GM11168 (cell line): Measurements from ENCODE around the gene SALL1.

Experiments
- in situ Hi-C: fragments of 300-500 bp; cut with MboI; formaldehyde crosslinking; loops from one replicate; pipeline ENCODE4 v1.12.0; 2022; ENCODE audit warnings: low sequenced_read_pairs; ENCODE audit not compliant: unreplicated experiment

Gene SALL1

DNA sequence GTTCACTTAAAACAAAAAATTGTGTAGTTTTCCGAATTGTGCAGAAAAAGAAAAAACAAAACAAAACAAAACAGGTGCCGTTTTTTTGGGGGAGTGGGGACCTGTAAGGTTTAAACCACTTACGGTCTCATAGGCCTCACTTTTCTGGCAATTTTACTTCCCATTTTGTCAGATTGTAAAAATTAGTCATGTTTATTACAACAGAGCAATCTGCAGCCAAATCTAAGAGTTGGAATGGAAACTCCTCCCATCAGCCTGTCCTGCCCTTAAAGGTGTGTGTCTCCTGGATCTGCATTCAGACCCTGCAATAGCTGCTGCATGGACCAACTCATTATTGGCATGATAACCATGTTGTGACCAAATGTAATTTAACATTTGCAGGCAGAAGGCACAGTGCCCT lies 8.2 kb upstream of the SALL1 start:
- in situ Hi-C loops = no loop called here

GRCh38 chr16:51157698-51158097 lies 6.6 kb upstream of the SALL1 start:
- in situ Hi-C loops = no loop called here

GRCh38 chr16:51156807-51157200 lies 5.7 kb upstream of the SALL1 start:
- in situ Hi-C loops = no loop called here

DNA sequence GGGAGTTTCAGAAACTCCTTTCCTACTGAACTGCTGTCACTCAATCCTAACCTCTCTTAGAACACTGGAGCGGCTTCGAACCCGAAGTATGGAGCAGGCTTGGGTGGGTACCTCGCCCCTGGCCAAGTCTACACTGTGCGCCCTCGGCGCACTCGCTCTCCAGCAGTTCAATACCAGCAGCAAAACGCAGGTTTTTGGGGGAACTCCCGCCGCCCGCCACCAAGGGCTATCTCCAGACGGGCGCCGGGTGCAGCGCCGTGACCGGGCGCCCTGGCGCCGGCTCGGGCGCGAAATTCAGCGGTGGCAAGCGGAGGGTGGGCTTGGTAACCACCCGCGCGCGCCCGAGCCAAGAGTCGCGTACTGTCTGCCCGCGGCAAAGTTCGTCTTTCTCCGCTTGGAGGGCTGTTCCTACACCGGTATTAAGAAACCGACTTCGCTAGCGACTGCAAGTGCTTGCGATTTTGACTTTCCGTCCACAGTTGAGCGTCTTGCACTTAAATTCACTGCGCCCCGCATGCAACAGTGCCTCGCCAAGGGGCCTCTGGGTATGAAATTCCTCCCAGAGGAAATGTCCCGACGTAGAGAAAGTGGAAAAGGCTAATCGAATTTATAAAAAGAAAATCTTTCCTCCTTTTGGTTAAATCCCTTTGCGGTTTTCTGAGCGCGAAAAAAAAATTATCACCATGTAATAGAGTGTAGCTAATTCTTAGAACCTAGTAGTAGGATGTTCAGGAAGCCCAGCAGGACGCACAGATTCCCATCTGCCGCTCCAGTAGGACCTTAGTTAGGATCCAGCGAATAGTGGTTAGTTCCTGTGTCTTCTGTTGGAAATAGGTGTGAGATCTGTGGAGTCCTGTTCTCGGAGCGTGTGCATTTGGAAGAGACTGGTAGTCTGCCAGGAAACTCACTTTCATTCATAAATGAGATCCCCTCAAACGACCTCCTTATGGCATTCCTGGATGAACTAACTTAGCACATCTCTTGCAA lies 5.0 kb upstream of the SALL1 start:
- in situ Hi-C loops = no loop called here

DNA sequence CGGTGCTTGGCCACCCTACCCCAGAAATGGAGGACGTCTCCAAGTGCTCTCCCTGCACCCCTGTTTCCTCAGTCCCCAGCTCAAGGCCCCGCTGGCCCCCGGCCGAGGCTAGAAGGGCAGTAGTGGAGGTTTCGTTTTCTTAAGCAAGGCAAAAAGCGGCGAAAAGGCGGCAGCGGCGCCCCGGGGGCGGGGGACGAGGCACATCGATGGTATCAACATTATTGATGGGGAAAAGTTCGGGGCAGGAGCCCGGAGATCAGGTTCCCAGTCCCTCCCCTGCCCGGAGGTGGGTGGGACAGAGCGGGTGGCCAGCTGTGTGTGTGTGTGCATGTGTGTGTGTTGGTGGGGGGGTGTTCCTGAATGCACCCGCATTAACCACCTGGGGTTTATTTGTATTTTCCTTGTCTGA lies 4.1 kb upstream of the SALL1 start:
- in situ Hi-C loops = no loop called here

GRCh38 chr16:51154271-51155171 lies 3.5 kb upstream of the SALL1 start:
- in situ Hi-C loops = no loop called here

GRCh38 chr16:51153577-51154031 lies 2.5 kb upstream of the SALL1 start:
- in situ Hi-C loops = no loop called here

DNA sequence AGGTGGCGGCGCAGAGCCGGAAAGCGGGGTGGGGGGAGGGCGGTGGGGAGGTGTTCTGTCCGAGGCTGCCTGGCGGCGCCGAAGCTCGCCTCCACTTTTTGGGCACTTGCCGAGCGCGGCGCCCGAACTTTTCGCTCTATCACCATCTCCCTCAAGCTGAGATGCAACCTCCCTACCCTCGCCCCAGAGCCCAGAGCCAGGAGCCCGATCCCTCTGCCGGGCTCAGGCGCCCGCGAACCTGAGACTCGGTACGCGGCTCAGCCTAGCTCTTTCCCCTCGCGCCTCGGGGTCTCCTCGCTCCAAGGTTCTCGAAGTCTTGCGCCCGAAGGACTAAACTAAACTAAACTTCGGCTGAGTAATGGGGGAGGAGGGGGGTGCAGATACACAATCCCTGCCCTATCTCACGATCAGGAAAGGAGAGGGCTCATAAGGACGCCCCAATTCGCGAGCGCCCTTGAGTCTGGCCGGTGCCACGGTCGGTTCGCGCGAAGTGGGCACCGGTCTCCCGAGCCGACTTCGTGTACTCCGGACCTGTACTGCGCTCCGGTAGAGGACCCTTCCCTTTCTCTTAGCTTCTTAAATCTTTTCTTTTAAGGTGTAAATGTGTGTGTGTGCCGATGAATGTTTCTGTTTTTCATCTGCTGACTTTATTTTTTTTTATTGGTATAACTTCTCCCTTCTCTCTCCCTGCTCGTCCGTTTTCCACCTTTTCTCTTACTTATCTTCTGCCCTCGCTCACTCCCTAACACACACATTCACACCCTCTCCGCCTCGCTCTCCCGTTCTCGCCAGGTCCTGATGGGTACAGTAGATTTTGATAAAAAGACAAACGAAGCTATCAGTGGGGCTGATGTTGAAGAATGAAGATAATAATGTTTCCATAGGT lies 1.9 kb upstream of the SALL1 start:
- in situ Hi-C loops = no loop called here

DNA sequence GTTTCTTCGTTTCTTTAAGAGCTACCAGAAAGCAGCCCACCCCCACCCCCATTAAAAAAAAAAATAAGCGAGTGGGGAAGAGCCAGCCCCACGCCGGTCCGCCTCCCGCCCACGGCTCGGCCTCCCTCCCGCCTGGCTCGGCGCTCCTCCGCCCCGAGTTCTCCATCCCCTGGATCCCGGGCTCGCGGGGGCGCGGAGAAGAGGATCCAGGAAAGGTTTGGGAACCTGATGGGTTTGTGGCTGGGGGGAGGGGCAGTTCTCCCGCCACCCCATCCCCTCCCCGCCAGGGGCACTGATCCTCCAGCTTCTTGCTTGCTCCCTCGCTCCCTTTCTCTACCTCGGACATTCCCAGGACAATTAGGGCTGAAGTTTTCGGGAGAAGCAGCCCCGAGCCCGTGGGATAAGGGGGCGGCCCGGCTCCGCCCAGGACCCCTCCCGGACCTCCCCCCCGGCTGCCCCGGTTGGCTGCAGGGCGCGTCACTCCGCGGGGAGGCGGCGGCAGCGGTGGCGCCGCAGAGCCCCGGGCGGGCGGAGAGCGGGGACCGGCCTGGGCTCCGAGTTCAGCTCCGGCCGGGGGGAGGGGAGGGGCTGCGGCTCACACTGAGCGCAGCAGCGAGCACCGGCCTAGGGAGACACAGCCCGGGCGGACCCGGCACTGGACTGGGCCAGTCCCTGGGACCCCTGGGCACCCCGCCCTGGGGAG lies 1.0 kb upstream of the SALL1 start:
- in situ Hi-C loops = no loop called here

- in situ Hi-C loops = no loop called here
These were observed 428 bp upstream of the SALL1 start for GRCh38 chr16:51151435-51151960.

DNA sequence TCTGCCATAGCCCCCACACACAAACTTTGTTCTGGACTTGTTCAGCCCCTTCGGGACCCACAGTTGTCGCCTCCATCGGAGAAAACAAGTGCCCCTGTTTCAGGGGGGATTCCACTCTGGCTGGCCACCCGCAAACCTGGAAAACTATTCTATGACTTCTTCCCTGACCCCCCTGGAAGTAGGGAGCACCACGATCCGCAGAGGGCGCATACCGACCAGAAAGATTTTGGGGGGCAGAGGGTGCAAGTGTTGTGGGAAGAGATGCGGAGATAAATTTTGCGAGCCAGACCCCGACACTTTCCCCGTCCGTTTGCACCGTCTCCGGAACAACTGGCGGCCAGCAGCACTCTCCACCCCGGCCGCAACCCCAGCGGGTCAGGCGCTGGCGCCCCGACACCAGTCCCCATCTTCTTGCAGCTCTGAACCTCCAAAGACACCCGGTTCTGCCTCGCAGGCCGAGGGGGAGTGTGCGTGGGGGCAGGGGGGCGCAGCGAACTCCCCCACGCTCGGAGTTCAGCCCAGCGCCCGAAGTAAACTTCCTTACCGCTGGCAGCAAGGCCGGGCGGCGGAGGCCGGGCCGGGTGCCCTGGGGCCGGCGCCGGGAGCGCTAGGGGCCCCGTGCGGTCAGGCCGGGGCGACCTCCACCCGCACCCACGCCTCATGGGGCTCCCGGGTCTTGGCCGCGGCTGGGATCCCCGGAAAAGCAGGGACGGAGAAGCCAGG lies 744 bp downstream of the SALL1 start:
- in situ Hi-C loops = no loop called here

GRCh38 chr16:51149721-51150164 lies 1.3 kb downstream of the SALL1 start:
- in situ Hi-C loops = no loop called here

DNA sequence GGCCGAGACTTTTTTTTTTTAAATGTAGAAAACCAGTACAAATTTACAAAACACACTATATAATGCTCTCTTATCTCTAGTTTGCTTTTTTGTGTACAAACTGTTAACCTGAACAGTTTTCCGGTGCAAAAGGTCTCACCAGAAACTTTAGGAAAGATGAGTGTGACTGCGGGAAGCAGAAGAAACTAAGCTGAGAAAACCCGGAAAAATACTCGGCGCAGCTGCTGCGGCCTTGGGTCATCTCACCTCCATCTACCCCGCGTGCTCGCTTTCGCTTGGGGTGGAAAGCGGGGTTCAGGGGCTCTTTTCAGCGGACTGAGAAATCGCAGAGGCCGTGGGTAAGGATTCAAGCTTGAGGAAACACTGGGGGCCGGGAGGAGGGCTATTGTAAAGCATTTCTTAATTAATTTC lies 1.8 kb downstream of the SALL1 start:
- in situ Hi-C loops = no loop called here

DNA sequence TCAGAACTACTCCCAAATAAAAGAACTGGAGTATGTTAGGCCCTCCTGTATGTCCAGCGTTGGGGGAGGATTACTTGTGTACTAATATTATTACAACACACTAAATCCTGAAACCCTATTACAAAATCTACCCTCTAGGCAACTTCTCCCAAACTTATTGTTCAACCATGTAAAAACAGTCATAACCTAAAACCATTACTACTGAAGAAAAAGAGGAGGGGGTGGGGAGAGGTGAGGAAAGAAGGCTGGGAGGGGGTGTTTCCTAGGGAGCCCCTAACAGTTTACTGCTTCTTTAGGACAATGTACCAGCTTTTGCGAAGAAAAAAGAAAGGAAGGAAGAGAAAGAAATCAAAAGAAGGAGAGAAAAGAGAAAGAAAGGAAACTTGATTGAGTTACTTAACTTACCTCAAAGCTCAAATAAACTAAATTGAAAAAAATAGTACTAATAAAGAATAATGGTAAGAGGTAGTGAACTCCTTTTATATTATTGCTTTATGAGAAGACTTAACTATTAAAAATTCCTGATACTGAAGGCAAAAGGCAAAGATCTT lies 2.3 kb downstream of the SALL1 start:
- in situ Hi-C loops = no loop called here

DNA sequence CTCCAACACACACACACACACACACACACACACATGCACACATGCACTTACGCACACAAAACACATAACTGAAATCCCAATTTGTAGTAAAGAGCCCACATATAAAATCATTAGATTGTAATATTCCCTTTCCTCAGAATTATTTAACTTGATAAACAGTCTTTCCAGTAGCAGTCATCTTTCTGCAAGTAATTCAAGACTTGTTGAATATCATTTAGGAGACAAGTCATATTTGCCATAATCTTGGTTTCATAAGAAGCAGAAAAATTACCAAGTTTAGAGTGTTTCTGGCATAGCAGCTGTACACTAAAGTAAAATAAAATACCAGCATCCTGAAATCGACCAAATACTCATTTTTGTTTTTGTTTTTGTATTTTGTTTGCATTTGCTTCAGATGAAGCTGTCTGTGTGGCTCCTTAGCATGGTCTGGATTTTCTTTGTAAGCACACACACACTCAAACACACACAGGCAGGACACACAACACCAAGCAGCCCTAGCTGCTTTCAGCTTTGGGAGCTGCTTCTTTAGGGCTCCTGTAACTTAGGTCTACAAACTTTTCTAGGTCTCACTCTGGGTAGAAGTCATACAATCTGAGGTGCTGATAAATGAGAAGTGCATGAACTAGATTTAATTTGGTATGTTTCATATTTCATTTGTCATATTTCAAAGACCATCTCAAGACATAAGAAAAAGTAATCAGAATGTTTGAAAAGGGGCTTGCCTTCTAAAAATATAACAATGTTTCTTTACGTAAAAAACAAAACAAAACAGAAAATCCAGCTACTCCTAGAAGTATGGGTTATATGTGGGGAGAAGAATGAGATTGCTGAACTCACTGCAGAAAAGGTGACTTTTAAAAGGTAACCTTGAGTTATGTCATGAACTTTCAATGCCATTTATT lies 3.0 kb downstream of the SALL1 start:
- in situ Hi-C loops = no loop called here

- in situ Hi-C loops = no loop called here
These were observed 4.7 kb downstream of the SALL1 start for GRCh38 chr16:51146256-51146924.

GRCh38 chr16:51144203-51144602 lies 6.9 kb downstream of the SALL1 start:
- in situ Hi-C loops = no loop called here
